PC-3 (cell line): ENCODE results near the gene PARP11.

Experiments
- EZH2 ChIP-seq: fragments of 300-600 bp; sonication (generic); IDR thresholded peaks from one replicate; pipeline ENCODE4 v1.6.1; 2017; ENCODE audit warnings: antibody characterized with exemption, mild to moderate bottlenecking, low read length; ENCODE audit not compliant: unreplicated experiment
- EZH2phosphoT487 ChIP-seq: fragments of 300-600 bp; sonication (generic); IDR thresholded peaks from 2 replicates; pipeline ENCODE4 v1.6.1; 2018; ENCODE audit warnings: mild to moderate bottlenecking, antibody characterized with exemption, low read length, borderline replicate concordance
- TF ChIP-seq, protein P1 (sequence below): fragments of 300-600 bp; sonication (generic); conservative IDR thresholded peaks from 2 replicates; pipeline ENCODE4 v1.5.1; 2017; ENCODE audit warnings: antibody characterized with exemption, low read depth, mild to moderate bottlenecking, low read length

GRCh38 chr12:3803865-3804472, 69.2 kb downstream of the PARP11 start:
- TF ChIP-seq EZH2phosphoT487 (no peak), EZH2 (no peak)
- TF ChIP-seq, protein P1, sequence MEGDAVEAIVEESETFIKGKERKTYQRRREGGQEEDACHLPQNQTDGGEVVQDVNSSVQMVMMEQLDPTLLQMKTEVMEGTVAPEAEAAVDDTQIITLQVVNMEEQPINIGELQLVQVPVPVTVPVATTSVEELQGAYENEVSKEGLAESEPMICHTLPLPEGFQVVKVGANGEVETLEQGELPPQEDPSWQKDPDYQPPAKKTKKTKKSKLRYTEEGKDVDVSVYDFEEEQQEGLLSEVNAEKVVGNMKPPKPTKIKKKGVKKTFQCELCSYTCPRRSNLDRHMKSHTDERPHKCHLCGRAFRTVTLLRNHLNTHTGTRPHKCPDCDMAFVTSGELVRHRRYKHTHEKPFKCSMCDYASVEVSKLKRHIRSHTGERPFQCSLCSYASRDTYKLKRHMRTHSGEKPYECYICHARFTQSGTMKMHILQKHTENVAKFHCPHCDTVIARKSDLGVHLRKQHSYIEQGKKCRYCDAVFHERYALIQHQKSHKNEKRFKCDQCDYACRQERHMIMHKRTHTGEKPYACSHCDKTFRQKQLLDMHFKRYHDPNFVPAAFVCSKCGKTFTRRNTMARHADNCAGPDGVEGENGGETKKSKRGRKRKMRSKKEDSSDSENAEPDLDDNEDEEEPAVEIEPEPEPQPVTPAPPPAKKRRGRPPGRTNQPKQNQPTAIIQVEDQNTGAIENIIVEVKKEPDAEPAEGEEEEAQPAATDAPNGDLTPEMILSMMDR: peak; percentile 89
